Activated T-cell treated with anti-CD3 and anti-CD28 coated beads, Interleukin-2, amount 50 U/mL, for 24 hours (primary cell): Measurements from ENCODE around the gene LHX3.
A peak's percentile ranks its signal among the peaks of the same experiment; 100 is the strongest.

Source experiments
- DNase-seq: peaks from one replicate; pipeline ENCODE4 v3.0.0-alpha.2; 2020
- H3K27ac Mint-ChIP-seq: 2 replicates; pipeline ENCODE4 v1.8.0; 2020; ENCODE audit warnings: mild to moderate bottlenecking, mixed read lengths
- H3K27me3 Mint-ChIP-seq: 2 replicates; pipeline ENCODE4 v1.8.0; 2020; ENCODE audit warnings: mixed read lengths
- H3K36me3 Mint-ChIP-seq: 2 replicates; pipeline ENCODE4 v1.8.0; 2020; ENCODE audit warnings: low read depth, mixed read lengths
- H3K4me1 Mint-ChIP-seq: 2 replicates; pipeline ENCODE4 v1.8.0; 2020; ENCODE audit warnings: low read depth, mixed read lengths
- H3K4me3 Mint-ChIP-seq: 2 replicates; pipeline ENCODE4 v1.8.0; 2020; ENCODE audit warnings: mild to moderate bottlenecking, moderate library complexity, mixed read lengths
- H3K9me3 Mint-ChIP-seq: 2 replicates; pipeline ENCODE4 v1.8.0; 2020; ENCODE audit warnings: mixed read lengths

Gene LHX3

GRCh38 chr9:136179761-136180160 lies 25.2 kb downstream of the LHX3 start:
- Mint-ChIP-seq H3K9me3 (no peaks in the 10 kb centered on the region), H3K4me1 (no peaks in the 10 kb centered on the region), H3K27ac (no peak overlapping the region), H3K4me3 (no peak overlapping the region), H3K27me3 (peaks cover 3% of the 10 kb centered on the region), H3K36me3 (no peaks in the 10 kb centered on the region)
- no peak for DNase-seq

DNA sequence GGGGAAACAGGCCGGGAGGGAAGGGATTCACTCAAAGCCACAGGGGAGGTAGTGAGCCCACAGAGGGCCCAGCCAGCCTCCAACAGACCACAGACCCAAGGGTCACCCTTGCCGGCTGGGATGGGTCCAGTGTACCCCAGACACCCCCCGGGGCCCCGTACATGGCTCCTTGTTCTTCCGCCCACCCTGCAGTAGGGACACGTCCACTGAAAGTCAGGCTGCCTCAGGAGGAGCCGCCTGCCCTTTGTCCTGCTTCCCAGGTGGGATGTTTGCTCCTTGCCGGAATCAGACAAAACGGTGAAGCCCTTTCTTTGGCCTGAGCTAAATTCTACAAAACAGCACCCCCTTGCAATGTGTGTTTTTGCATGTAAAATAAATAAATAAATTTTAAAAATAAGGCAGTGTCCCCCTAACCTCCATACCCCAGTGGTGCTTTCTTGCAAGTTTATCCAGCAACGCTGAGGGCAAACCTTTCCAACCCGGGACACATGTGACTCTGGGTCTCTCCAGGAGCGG lies 25.8 kb downstream of the LHX3 start:
- no peak overlapping the region for H3K27ac Mint-ChIP-seq
- DNase-seq = no peak
- no peaks in the 10 kb centered on the region for H3K27me3 Mint-ChIP-seq
- no peaks in the 10 kb centered on the region for H3K9me3 Mint-ChIP-seq
- no peaks in the 10 kb centered on the region for H3K4me1 Mint-ChIP-seq
- no peak overlapping the region for H3K4me3 Mint-ChIP-seq
- H3K36me3 Mint-ChIP-seq = no peaks in the 10 kb centered on the region

DNA sequence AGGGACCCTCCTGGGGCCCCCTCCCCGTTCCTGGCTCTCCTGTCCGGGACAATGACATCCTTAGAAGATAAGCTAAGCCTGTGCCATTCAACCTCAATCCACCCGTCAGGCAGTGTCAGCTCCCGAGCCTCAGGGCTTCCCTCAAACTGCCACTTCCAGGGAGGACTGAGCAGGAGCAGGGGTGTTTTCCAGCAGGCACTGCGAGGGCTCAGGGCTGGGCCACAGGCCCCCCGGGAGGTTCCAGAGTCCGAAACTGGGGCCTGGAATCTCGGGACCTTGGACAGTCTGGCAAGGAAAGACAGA lies 26.2 kb downstream of the LHX3 start:
- DNase-seq = no peak
- H3K4me3 Mint-ChIP-seq = no peak overlapping the region
- H3K36me3 Mint-ChIP-seq = no peaks in the 10 kb centered on the region
- no peak overlapping the region for H3K27ac Mint-ChIP-seq
- no peaks in the 10 kb centered on the region for H3K27me3 Mint-ChIP-seq
- H3K4me1 Mint-ChIP-seq = no peaks in the 10 kb centered on the region
- H3K9me3 Mint-ChIP-seq = no peaks in the 10 kb centered on the region

DNA sequence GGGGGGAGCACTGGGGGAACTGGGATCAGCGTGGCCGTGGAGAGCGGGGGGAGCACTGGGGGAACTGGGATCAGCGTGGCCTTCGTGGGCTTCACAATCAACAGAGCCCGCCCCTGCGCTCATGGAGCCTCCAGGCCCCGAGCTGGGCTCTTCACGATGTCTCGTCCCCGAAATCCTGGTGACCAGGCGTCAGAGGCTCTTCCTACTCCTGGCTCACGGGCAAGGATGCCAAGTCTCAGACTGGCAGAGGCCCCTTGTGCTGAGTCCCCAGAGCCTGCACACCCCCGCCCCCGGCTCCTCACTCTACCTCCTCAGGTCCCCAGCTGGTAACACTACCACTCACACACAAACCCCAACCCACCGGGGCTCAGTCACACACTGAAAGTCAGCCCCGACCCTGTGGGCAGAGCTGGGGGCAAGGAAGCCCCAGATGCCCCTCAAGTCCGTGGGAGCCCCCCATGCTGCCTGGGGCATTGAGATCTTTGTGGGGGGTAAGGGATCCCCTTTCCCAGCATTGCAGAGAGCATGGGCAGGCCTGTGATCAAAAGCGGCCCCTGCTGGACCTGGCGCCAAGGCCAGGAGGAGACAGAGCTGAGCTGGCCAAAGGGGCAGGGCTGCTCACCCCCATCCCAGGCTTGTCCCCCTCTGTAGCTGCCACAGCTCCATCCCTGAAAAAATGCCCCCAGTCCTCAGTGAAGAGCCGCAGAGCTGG lies 26.7 kb downstream of the LHX3 start:
- no peaks in the 10 kb centered on the region for H3K36me3 Mint-ChIP-seq
- no peaks in the 10 kb centered on the region for H3K4me1 Mint-ChIP-seq
- no peak for DNase-seq
- no peaks in the 10 kb centered on the region for H3K27me3 Mint-ChIP-seq
- no peaks in the 10 kb centered on the region for H3K9me3 Mint-ChIP-seq
- no peak overlapping the region for H3K27ac Mint-ChIP-seq
- no peak overlapping the region for H3K4me3 Mint-ChIP-seq

DNA sequence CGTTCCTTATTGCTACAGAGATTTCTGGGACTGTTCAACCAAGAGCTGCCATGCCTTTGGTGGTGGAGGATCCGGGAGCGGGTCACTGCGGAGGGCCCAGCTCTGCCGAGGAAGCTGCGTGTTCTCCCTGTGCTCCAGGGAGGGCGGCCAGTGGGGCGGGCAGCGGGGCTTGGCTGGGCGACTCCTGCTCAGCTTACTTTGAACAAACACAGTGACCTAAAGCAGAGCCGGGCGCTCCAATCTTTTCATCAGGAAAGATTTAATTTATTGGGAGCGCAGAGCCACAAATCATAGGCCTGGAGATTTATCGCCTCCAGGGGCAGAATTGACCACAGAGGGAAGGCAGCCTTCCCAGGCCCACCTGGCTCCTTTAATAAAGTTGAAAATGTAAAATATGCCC lies 27.7 kb downstream of the LHX3 start:
- no peaks in the 10 kb centered on the region for H3K27me3 Mint-ChIP-seq
- no peaks in the 10 kb centered on the region for H3K4me1 Mint-ChIP-seq
- H3K4me3 Mint-ChIP-seq = no peak overlapping the region
- no peaks in the 10 kb centered on the region for H3K9me3 Mint-ChIP-seq
- H3K36me3 Mint-ChIP-seq = no peaks in the 10 kb centered on the region
- no peak for DNase-seq
- H3K27ac Mint-ChIP-seq = no peak overlapping the region

DNA sequence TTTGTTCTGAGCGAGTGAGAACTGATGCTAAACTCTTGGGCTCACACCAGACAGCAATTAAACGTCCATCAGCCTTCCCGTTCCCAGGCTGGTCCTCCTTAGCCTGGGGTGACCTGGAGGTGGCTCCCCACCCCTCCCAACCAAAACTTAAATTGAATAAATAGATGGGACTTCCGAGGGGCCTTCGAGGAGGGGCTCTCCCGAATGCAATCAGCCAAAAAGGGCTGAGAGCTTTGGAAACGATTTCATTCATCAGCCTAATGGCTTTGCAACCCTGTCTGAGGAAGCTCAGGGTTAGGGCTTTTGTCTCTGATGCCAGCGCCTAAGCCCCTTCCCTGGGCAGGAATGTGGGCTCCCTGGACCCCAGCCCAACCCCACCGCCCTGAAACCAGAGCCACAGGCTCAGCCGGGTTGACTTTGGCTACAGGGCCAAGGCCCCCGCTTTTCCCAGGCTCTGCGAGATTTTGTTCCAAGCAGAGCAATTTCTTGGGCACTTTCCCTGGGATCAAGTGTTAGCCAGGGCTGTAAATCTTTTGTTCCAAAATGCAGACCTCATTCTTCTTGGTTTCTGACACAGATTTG lies 29.2 kb downstream of the LHX3 start:
- Mint-ChIP-seq H3K36me3 (no peaks in the 10 kb centered on the region), H3K4me3 (no peak overlapping the region), H3K4me1 (no peaks in the 10 kb centered on the region), H3K27me3 (peaks cover 7% of the 10 kb centered on the region), H3K27ac (no peak overlapping the region), H3K9me3 (no peaks in the 10 kb centered on the region)
- no peak for DNase-seq

DNA sequence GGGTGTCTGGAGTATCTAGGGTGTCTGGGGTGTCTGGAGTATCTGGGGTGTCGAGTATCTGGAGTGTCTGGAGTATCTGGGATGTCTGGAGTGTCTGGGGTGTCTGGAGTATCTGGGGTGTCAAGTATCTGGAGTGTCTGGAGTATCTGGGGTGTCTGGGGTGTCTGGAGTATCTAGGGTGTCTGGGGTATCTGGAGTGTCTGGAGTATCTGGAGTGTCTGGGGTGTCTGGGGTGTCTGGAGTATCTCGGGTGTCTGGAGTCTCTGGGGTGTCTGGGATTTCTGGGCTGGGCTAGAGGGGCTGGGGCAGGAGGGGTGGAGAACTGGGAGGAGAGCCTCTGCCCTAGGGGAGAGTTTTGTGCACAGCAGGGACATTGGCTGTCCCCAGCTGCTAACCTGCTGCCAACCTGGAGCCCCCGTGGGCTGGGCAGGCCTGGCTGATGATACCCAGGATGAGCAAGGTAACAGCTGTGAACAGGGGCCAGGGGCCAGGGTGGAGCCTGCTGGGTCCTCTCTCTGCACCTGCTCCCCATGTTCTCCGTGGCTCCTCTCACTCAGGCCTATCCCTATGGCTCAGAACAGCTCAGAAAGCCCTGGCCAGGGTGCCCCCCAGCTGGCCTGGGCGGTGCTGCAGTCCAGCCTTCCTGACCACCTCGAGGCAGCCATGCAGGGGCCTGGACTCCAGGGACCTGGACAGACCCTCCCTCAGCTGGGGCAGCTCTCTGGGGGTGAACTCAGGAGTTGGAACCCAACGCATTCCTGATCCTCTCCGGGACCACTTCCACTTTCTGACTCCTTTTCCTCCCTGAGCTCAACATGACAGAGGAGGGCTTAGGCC lies 29.9 kb downstream of the LHX3 start:
- Mint-ChIP-seq H3K4me1 (no peaks in the 10 kb centered on the region), H3K4me3 (no peak overlapping the region)
- DNase-seq = no peak

DNA sequence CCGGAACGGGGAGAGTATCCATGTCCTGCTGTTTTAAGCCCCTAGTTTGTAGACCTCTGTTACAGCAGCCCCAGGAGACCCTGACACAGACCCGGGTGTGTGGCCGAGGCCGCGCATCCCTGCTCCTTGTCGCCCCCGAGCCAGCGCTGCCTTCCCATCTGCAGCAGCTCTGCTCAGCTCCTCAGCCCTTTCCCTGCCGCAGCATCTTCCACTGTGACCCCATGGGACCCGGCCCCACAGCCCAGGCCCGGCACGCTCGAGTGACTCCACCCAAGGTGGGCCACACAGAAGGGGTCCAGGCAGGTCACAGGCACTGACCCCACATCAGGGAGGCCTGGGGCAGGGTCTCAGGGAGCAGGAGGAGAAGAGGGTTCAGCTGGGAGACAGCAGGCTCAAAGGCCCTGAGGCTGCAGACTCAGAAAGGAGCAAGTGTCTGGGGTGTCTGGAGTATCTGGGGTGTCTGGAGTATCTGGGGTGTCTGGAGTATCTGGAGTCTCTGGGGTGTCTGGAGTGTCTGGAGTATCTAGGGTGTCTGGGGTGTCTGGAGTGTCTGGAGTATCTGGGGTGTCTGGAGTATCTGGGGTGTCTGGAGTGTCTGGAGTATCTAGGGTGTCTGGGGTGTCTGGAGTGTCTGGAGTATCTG lies 31.2 kb downstream of the LHX3 start:
- no peak for DNase-seq
- H3K4me3 Mint-ChIP-seq = no peak overlapping the region
- H3K27ac Mint-ChIP-seq = no peak overlapping the region
- H3K4me1 Mint-ChIP-seq = no peaks in the 10 kb centered on the region
- H3K27me3 Mint-ChIP-seq = peaks cover 15% of the 10 kb centered on the region
- no peaks in the 10 kb centered on the region for H3K36me3 Mint-ChIP-seq
- no peaks in the 10 kb centered on the region for H3K9me3 Mint-ChIP-seq

More for the DNA sequence above, 29.9 kb downstream of the LHX3 start:
- Mint-ChIP-seq H3K9me3 (no peaks in the 10 kb centered on the region), H3K27ac (no peak overlapping the region), H3K36me3 (no peaks in the 10 kb centered on the region), H3K27me3 (peaks cover 8% of the 10 kb centered on the region)

DNA sequence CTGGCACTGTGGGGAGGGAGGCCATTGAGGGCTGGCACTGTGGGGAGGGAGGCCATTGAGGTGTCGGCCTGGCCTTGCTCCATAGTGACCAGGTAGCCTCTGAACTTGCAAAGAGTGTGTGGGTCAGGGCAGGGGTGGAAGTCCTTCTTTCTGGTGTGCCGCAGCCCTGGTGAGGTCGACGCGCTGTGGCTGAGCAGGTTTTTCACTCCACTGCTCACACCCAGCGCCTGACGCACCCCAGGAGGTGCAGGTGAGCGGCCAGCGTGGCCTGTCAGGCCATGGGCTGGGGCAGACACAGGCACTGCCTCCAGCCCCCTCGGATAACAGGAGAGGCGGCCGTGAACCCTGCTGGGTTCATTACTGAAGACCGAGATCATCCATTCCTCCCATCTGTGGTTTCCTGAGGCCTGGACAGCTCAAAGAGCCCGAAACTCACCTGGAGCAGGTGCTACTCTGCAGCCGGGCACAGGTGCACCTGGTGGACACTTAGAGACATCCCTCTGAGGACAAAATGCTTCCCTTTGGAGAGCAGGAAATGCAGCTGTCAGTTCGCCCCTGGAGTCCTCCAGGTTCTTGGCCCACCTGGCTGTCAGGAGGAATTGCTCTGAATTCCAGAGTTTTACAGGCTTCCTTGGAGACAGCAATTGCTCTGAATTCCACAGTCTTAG lies 32.4 kb downstream of the LHX3 start:
- H3K9me3 Mint-ChIP-seq = no peaks in the 10 kb centered on the region
- no peaks in the 10 kb centered on the region for H3K36me3 Mint-ChIP-seq
- H3K27ac Mint-ChIP-seq = no peak overlapping the region
- no peak overlapping the region for H3K4me3 Mint-ChIP-seq
- H3K27me3 Mint-ChIP-seq = peaks cover 22% of the 10 kb centered on the region
- no peaks in the 10 kb centered on the region for H3K4me1 Mint-ChIP-seq
- DNase-seq = no peak

DNA sequence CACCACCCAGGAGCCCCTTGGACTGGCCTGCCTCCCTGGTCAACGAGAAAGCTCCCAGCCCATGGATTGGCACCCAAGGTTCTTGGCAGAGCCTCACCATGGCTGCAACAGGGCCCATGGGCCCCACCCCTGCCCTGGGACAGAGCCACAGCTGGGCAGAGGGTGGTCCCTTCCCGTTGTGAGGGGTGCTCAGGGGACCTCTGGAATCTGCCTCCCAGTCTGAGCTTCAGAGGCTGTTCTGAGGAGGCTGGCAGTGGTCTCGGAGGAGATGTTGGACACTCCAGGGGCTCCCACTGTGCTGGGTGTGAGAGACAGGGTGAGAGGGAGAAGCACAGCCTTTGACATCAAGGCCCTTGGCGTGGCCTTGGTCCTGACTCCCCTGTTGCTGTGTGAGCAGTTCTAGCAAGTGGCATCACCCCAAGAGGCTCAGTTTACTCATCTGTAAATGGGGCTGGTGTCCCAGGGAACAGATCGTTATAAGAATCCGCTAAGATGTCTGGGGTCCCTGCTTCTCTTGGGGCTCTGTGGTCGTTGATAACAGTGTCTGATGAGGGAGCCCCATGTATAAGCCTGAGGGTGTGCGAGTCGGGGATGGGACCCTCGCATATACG lies 33.0 kb downstream of the LHX3 start:
- H3K27me3 Mint-ChIP-seq = peaks cover 22% of the 10 kb centered on the region
- H3K4me1 Mint-ChIP-seq = no peaks in the 10 kb centered on the region
- H3K36me3 Mint-ChIP-seq = no peaks in the 10 kb centered on the region
- H3K27ac Mint-ChIP-seq = no peak overlapping the region
- H3K4me3 Mint-ChIP-seq = no peak overlapping the region
- no peaks in the 10 kb centered on the region for H3K9me3 Mint-ChIP-seq
- DNase-seq = no peak

DNA sequence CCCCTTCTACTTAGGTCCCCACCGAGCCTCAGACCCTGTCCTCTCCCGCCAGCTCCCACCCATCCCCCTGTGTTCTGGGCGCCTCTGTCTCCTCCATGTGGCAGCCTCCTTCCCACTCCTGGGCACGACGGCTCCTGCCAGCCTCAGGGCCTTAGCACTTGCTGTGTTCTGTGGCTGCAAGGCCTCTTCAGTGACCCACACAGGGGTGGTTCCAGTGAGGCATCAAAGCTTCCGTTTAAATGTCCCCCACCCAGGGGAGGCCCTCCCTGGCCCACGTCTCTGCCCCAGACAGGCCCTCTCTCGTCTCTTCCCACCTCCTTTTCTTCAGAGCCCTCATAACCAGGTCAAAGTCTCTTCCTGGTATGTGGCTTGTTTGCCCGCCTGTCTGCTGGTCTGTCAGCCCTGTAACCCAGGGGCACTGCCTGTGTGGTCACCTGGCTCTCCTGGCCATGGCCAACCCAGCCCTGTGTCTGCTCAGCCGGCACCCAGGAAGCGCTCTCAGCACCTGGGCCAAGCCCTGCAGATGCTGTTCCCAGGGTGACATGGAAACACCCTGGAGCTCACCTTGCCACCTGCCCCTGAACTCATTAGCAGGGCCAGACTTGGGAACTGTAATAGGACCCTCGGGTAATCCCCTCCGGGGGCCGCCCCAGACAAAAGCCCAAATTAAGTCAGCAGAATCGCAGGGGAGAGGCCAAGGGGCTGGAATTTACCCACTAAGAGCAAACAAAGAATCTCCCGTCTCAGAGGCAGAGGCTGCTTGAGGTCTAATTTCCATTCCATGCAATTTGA lies 33.7 kb downstream of the LHX3 start:
- Mint-ChIP-seq H3K27me3 (peaks cover 22% of the 10 kb centered on the region), H3K4me1 (no peaks in the 10 kb centered on the region), H3K9me3 (no peaks in the 10 kb centered on the region), H3K27ac (no peak overlapping the region), H3K4me3 (no peak overlapping the region), H3K36me3 (no peaks in the 10 kb centered on the region)
- DNase-seq = no peak

DNA sequence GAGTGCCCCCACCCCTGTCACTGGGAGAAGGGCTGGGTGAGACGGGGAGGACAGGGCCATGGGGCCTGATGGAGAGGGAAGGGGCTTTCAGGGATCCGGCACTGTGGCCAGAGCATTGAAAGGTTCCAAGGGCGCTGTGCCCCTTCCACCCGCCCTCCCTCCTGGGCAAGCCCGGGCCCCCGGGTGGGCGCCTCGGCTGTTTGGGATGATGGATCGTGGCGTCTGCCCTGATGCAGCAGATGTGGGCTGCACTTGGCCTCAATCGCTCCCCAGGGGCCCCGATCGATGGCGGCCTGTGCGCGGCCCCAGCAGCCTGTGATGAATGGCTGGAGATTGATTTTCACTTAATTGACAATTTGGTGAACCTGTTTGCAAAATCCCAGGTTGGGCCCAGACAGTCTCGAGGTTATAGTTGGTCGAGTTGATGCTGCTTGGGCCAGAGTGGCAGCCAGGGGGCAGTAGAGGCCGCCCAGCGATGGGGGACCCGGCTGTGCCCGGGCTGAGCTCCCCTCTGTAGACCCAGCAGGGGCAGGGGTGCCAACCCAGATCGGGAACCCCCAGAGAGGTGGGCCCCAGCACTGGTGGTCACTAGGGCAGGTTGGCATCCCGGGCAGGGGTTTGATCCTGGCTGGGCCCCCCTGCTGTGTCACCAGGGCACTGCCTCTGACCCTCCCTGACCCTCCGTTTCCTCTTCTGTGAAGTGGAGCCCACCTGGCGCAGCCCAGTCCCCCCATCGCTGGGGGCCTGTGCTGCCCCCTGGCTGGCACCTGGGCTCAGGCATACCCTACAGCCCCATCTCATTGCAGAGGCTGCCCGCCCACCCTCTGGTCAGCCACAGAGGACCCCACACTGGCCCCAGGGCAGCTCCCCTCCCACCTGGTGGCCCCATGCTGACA lies 34.7 kb downstream of the LHX3 start:
- Mint-ChIP-seq H3K4me1 (no peaks in the 10 kb centered on the region), H3K9me3 (no peaks in the 10 kb centered on the region), H3K36me3 (no peaks in the 10 kb centered on the region), H3K4me3 (no peak overlapping the region), H3K27me3 (peaks cover 22% of the 10 kb centered on the region), H3K27ac (no peak overlapping the region)
- peak; percentile 72 for DNase-seq

GRCh38 chr9:136169495-136169894 lies 35.4 kb downstream of the LHX3 start:
- H3K27ac Mint-ChIP-seq = no peak overlapping the region
- H3K27me3 Mint-ChIP-seq = peaks cover 22% of the 10 kb centered on the region
- no peaks in the 10 kb centered on the region for H3K9me3 Mint-ChIP-seq
- no peaks in the 10 kb centered on the region for H3K4me1 Mint-ChIP-seq
- no peak overlapping the region for H3K4me3 Mint-ChIP-seq
- H3K36me3 Mint-ChIP-seq = no peaks in the 10 kb centered on the region
- no peak for DNase-seq
